ENCODE measurements around the gene EZH1.

Gene EZH1

DNA sequence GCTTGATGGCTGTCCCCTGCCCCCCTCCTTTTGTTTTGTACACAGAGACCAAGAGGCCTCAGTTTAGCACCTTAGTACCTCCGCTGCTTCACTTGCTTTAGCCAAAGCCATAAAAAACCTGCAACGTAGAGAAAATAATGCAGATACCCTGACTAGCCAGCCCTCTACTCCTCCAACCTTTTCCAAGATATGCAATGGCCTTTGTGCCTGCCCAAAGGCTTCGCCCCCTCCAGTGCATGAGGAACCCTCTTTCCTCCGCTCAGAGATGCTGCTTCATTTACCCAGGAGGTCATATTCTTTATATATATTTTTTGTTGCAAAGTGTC lies 45.5 kb downstream of the EZH1 start:
- TF ChIP-seq, protein P1, sequence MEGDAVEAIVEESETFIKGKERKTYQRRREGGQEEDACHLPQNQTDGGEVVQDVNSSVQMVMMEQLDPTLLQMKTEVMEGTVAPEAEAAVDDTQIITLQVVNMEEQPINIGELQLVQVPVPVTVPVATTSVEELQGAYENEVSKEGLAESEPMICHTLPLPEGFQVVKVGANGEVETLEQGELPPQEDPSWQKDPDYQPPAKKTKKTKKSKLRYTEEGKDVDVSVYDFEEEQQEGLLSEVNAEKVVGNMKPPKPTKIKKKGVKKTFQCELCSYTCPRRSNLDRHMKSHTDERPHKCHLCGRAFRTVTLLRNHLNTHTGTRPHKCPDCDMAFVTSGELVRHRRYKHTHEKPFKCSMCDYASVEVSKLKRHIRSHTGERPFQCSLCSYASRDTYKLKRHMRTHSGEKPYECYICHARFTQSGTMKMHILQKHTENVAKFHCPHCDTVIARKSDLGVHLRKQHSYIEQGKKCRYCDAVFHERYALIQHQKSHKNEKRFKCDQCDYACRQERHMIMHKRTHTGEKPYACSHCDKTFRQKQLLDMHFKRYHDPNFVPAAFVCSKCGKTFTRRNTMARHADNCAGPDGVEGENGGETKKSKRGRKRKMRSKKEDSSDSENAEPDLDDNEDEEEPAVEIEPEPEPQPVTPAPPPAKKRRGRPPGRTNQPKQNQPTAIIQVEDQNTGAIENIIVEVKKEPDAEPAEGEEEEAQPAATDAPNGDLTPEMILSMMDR (IDR thresholded peaks at IDR 0.05): no peak

DNA sequence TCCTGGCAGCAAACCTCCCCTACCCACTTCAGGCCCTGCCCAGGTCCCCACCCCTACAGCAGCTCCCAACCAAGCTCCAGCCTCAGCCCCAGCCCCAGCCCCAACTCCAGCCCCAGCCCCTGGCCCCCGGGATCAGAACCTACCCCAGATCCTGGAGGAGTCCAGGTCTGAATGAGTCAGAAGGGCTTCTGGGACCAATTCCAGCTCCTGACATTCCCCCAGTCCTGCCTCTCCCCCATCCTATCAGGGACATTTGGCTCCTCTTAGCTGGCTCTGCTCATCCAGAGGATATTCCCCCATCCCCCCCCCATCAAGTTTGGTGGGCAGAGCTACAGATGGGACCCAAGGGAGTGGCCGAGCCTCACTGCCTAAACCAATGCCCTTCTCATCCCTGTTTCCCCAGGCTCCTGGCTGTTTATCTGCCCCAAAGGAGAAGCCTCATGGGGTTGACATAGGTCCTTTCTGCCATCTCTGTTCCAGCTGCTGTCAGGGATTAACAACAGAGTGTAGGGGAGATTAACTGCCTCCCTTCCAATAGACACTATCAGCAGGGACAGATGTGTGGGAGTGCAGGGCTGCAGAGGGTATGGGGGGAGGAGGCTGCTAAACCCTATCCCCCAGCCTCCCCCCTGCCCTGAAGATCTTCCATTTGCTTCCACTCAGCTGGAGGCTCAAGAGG lies 46.0 kb downstream of the EZH1 start:
- TF ChIP-seq, protein P1 (IDR thresholded peaks at IDR 0.05): no peak

DNA sequence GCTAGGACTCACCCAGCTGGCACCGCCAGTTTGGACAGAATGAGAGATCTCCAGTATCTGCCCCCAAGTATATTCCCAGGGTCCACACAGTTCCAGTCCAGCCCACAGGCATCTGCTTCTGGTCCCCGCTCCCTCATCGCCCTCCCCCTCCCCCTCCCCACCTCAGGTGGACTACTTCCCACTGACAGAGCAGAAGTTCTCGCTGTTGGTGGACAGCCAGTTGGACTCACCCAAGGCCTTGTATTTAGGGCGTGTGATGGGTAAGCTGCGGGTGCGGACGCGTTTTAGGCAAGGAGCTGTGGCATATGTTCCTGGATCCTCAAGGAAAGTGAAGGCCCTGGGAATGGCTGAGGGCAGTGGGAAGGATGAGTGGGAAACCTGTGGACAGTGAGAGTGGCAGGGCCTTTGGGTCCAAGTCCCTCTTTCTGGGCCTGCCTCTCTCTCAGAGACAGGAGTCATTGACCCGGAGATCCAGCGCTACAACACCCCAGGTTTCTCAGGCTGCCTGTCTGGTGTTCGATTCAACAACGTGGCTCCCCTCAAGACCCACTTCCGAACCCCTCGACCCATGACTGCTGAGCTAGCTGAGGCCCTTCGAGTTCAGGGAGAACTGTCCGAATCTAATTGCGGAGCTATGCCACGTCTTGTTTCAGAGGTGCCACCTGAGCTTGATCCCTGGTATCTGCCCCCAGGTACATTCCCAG lies 47.6 kb downstream of the EZH1 start:
- TF ChIP-seq, protein P1 (IDR thresholded peaks at IDR 0.05): no peak

DNA sequence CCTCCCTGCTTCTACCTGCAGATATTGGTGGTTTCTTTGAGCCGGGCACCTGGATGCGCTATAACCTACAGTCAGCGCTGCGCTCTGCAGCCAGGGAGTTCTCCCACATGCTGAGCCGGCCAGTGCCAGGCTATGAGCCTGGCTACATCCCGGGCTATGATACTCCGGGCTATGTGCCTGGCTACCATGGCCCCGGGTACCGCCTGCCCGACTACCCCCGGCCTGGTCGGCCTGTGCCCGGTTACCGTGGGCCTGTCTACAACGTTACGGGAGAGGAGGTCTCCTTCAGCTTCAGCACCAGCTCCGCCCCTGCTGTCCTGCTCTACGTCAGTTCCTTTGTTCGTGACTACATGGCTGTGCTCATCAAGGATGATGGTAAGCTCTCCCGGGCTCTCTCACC lies 49.3 kb downstream of the EZH1 start:
- TF ChIP-seq, protein P1 (IDR thresholded peaks at IDR 0.05): no peak

DNA sequence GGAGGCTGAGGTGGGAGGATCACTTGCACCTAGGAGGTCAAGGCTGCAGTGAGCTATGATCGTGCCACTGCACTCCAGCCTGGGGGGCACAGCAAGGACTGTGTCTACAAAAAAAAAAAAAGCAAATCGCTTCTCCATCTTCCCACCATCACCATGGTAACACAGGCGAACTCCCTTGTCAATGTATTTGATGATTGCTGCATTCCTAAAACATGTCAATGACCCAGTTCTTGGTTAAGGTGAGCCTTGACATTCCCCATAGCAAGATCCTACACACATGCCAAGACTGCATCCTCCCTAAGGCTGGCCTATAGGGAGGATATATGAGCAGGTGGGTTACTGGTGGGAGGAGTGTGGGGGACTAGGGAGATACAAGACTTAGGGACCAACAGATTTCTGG lies 50.3 kb downstream of the EZH1 start:
- TF ChIP-seq, protein P1 (IDR thresholded peaks at IDR 0.05): no peak

DNA sequence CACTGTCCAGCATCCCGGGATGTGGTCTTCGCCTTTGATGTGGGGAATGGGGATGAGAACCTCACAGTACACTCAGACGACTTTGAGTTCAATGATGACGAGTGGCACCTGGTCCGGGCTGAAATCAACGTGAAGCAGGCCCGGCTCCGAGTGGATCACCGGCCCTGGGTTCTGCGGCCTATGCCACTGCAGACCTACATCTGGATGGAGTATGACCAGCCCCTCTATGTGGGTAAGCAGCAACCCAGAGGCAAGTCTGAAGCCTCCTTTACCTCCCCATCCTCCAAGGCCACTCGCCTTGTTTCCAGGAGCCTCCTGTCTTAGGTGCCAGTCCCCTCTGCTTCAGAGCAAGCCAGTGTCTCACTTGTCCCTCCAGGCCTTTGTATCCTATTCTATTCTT lies 52.4 kb downstream of the EZH1 start:
- TF ChIP-seq, protein P1 (IDR thresholded peaks at IDR 0.05): no peak

DNA sequence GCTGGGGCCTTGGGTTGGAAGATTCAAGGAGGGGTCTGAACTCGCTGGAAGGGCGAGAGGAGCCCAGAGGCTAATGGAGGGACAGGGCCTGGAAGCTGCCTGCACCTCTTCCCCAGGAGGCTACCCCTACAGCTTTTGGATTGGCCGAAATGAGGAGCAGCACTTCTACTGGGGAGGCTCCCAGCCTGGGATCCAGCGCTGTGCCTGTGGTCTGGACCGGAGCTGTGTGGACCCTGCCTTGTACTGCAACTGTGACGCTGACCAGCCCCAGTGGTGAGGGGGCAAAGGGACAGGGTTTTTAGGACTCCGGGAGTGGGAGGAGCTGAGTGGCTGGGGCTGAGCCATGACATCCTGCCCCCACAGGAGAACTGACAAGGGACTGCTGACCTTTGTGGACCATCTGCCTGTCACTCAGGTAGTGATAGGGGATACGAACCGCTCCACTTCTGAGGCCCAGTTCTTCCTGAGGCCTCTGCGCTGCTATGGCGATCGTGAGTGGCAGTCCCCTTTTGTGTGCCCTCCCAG lies 53.8 kb downstream of the EZH1 start:
- TF ChIP-seq, protein P1 (IDR thresholded peaks at IDR 0.05): no peak

All from LNCAP (cell line).